Activated CD4-positive, CD25-positive, alpha-beta regulatory T cell treated with anti-CD3 and anti-CD28 coated beads, Interleukin-2, amount 50 U/mL, for 16 hours (primary cell): ENCODE data around the gene AP2A2.

Experiments
- DNase-seq: peaks from one replicate; pipeline ENCODE4 v3.0.0-alpha.2; 2020; ENCODE audit warnings: low read depth, low spot score

AP2A2 gene

GRCh38 chr11:924406-925157, 1.1 kb upstream of the AP2A2 start:
- no peak for DNase-seq

DNA sequence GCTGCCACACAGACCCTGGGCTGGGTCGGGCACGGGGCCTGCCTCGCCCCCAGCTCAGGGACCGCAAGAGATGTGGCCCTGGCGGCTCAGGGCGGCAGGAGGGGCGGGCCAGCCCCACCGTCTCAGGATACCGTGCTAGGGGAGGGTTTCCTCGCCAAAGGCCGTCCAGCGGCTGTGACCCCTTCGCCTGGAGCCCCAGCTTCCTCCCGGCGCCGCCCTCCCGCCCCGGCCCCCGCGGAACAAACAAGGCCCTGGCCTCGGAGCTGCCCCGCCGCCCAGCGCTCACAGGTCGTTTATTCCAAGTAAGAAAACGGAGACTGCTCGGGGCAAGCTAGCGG, 543 bp upstream of the AP2A2 start:
- no peak for DNase-seq

DNA sequence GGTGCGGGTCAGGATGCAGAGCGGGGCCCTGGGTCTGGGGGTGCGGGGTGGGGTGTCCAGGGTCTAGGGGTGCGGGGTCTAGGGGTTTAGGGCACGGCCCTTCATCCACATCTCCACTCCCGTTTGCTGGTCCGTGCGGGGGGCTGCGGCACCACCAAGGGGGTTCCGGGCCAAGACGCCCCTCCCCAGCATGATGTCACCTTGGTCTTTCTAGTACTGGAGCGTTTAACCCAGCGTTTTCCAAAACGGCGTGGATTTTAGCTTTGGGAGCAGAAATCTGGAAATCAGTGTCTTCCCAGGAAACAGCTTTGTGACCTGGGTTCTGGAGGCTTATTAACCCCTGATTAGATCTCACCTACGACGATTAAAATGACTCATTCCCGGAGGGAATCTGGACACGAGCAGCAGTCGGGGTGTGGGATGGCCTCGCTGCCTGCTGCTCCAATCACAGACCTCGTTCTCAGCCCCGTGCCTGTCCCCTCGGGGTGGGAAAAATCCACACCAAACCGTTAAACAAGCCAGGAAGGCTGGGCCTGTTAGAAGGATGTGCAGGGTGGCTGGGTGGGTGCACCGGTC, 759 bp downstream of the AP2A2 start:
- no peak for DNase-seq

DNA sequence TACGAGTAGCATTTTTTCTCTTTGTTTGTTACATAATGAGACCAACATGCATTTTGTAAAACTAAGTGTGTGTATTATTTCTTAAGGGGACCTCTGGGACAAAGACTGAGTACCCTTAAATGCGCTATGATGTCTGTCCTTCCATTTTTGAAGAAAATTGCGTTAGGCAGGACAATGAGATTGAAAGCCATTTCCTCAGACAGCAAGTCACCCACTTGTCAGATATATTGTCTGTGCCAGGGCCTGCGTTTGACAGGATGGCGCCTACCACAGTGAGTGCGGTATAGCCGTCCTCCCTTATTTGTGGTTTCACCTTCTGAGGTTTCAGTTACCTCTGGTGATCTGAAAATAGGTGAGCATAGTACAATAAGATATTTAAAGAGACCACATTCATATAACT, 2.2 kb downstream of the AP2A2 start:
- no peak for DNase-seq

GRCh38 chr11:928786-929185, 3.1 kb downstream of the AP2A2 start:
- DNase-seq = no peak

GRCh38 chr11:929405-929804, 3.7 kb downstream of the AP2A2 start:
- no peak for DNase-seq

- DNase-seq = no peak
These were observed 5.7 kb downstream of the AP2A2 start for GRCh38 chr11:931385-931784.

DNA sequence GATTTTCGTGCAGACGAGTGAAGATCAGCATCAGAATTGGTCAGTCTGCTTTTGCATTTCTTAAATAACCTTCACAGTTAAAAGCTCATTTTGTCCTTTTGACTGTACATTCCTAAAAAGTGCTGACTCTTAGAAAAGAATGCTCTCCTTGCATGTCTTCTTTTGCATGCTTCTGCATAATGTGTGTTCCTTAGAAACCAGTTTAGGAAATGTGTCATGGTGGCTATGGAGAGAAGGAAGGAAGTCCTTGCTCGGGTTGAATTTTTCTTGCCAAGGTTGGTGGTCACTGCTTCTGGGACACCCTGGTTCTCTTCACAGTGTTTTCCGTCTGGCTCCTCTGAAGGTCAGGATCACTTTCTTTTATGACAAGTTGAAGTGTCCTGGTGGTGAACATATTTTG, 6.8 kb downstream of the AP2A2 start:
- no peak for DNase-seq

GRCh38 chr11:933142-933851, 7.6 kb downstream of the AP2A2 start:
- no peak for DNase-seq

- DNase-seq = no peak
These were observed 8.3 kb downstream of the AP2A2 start for GRCh38 chr11:933936-934335.

GRCh38 chr11:934527-934926, 8.9 kb downstream of the AP2A2 start:
- no peak for DNase-seq

DNA sequence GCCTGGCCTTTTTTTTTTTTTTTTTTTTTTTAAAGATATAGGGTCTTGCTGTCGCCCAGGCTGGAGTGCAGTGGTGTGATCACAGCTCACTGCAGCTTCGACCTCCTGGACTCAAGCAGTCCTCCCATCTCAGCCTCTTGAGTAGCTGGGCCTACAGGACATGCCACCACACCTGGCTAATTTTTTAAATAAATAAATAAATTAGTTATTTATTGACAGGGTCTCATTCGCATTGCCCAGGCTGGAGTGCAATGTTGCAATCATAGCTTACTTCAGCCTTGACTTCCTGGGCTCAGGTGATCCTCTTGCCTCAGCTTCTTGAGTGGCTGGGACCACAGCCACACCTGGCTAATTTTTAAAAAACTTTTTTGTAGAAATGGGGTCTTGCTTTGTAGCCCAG, 10.5 kb downstream of the AP2A2 start:
- no peak for DNase-seq

GRCh38 chr11:937841-938261, 12.2 kb downstream of the AP2A2 start:
- no peak for DNase-seq

- DNase-seq = no peak
These were observed 14.9 kb downstream of the AP2A2 start for GRCh38 chr11:940496-941135.

GRCh38 chr11:942823-943222, 17.2 kb downstream of the AP2A2 start:
- DNase-seq = no peak

DNA sequence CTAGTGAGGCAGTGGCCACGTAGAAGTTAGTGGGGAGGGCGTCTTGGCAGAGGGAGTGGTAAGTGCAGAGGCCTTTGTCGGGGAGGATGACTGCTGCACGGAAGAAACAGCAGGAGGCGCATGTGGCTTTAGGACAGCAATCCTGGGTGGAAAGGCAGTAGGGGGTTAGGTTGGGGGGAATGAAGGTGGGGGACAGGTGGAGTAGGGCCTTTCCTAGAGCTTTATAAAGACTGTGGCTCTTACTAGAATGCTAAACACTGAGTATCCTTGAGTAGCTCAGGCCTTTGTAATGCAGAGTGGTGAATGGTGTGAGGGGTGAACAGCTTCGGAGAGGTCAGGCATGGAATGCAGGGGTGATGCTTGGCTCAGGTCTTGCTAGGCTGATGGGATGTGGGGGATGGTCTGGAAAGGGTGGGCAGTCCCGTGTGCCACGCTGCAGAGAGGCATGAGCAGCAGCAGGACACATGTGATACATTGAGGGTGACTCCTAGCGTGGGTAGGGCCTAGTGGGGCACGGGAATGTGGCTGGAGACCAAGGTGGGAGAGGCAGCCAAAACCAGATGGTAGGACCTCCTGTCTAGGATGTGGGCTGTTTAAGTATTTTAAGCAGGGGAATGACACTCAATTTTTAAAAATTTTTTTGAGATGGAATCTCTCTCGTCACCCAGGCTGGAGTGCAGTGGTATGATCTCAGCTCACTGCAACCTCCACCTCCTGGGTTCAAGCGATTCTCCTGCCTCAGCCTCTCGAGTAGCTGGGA, 19.2 kb downstream of the AP2A2 start:
- DNase-seq = no peak

GRCh38 chr11:945986-946385, 20.3 kb downstream of the AP2A2 start:
- DNase-seq = no peak

GRCh38 chr11:947744-948143, 22.1 kb downstream of the AP2A2 start:
- DNase-seq = no peak

DNA sequence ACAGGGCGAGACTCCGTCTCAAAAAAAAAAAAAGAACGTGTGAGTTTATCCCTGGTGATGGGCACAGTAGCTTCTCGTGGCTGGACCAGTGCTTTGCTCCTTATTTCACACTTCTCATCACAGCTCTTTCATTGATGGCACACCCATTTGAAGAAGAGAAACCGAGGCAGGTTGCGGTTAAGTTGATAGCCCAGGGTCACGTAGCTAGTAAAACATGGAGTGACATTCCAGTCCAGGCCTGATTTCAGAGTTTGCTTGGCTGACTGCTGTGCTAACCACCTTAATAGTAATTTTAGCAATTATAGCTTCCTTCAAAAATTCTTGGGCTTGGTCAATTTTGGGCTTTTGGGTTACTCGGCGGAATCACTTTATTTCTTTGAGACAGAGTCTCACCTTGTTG, 25.8 kb downstream of the AP2A2 start:
- no peak for DNase-seq

DNA sequence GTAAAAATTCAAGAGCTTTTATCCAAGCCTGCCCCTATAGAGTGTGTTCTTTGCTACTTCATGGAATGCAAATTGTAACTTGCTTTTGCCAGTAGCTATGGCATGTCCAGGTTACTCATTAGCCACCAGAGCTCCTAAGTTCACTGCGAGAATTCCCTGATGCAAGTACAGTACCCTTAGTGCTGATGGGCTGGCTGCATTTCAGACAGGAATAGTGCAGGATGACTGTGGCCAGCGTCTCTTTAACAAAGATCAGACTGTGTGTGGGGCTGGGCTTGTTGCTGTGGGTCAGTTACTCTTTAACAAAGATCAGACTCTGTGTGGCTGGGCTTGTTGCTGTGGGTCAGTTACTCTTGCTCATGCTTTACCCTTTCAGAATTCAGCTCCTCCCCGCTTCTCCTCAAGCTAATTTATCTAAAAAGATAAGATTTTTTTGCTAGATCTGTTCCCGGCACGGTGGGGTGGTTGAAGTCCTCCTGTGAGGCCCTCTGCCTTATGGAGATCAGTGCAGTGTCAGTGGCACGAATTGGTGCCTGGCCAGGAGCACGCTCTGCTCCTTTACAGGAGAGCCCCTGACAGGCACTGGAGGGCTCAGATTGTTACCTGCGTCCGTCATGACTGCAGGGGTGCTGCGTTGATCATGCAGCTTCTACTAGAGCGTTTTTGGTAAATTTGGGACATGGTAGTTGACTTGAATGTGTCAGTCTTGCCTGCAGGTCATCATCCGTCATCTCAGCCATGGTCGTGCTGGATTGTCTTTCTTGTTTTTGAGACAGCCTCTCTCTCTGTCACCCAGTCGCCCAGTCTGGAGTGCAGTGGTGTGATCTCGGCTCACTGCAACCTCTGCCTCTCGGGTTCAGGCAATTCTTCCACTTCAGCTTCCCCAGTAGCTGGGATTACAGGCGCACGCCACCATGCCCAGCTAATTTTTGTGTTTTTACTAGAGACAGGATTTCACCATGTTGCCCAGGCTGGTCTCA, 27.0 kb downstream of the AP2A2 start:
- DNase-seq = no peak

DNA sequence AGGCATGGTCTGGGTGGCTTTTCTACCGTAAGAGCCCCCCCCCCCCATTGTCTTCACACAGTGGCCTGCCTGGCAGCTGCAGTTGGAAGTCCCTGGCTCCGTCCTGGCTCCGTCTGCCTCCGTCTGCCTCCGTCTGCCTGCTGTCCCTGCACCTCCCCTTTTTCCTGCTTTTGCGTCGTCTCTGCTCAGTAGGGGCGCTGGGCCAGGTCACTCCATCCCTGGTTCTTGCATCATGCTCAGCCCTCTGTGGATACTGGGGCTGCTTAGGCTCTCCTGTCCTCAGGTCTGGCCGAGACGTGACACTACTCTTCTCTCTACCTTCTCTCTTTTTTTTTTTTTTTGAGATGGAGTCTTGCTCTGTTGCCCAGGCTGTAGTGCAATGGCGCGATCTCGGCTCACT, 27.8 kb downstream of the AP2A2 start:
- no peak for DNase-seq
